Aorta (tissue), 5 donors: ENCODE measurements around the gene DBP. TPM values are rescaled to one million over a fixed set of nuclear protein-coding genes. Genes with fewer than 3 reads are reported as not detected.
"Not testable (repeated sequence)": the region's sequence is repeated elsewhere in the genome, so short reads cannot be mapped to it uniquely, and the experiment has no call there.

Experiments used
- ATAC-seq: fragments of 200-7000 bp; cut with Tn5 transposase; one replicate; pipeline ENCODE4 v1.9.1; 2022; ENCODE audit warnings: moderate library complexity; ENCODE audit not compliant: low FRiP score
- DNase-seq, 2 donors: peaks; one replicate each; pipeline ENCODE4 v3.0.0-alpha.2; 2020
- H3K27ac ChIP-seq, 2 donors: one replicate each; pipeline ENCODE4 v1.5.1; 2013; ENCODE audit warnings: low read length in 2 of 2, mild to moderate bottlenecking in 2 of 2, moderate library complexity in 2 of 2, control low read depth in 1 of 2, inconsistent platforms in 1 of 2, low read depth in 1 of 2
- H3K27me3 ChIP-seq, 2 donors: one replicate each; pipeline ENCODE4 v1.6.1; 2013; ENCODE audit warnings: control low read depth in 1 of 2, low read length in 1 of 2, mild to moderate bottlenecking in 1 of 2, moderate library complexity in 1 of 2; ENCODE audit not compliant: insufficient read depth in 2 of 2, control insufficient read depth in 1 of 2
- H3K36me3 ChIP-seq, 2 donors: one replicate each; pipeline ENCODE4 v1.6.1; 2013; ENCODE audit warnings: control low read depth in 1 of 2, low read length in 1 of 2, mild to moderate bottlenecking in 1 of 2; ENCODE audit not compliant: insufficient read depth in 2 of 2, control insufficient read depth in 1 of 2
- H3K4me1 ChIP-seq, 2 donors: one replicate each; pipeline ENCODE4 v1.6.1; 2013; ENCODE audit warnings: low read length in 2 of 2, control low read depth in 1 of 2, mild to moderate bottlenecking in 1 of 2, moderate library complexity in 1 of 2; ENCODE audit not compliant: insufficient read depth in 2 of 2, control insufficient read depth in 1 of 2
- H3K4me3 ChIP-seq, 2 donors: one replicate each; pipeline ENCODE4 v1.5.1; 2013; ENCODE audit warnings: low read length in 2 of 2, control low read depth in 1 of 2, mild to moderate bottlenecking in 1 of 2
- H3K9me3 ChIP-seq: one replicate; pipeline ENCODE4 v1.6.1; 2013; ENCODE audit warnings: mild to moderate bottlenecking, low read length; ENCODE audit not compliant: control insufficient read depth
- WGBS, 2 donors: extraction: QIAGEN DNeasy Blood & Tissue Kit; methylation state at CpG; one replicate each; pipeline ENCODE4 v1.1.7; 2013; 5-methylcytosine and 5-hydroxymethylcytosine counted together
- intact Hi-C, 2 donors: fragments of 100-400 bp; cut with DNase I; formaldehyde crosslinking; loops; one replicate each; pipeline versions ENCODE4 v1.14.2 to v1.15.0; 2022
- polyA plus RNA-seq, 2 donors: library from polyadenylated mRNA; stranded (reverse); fragments of 200-250 nt; gene quantifications; one replicate each; pipeline ENCODE4 v1.2.3, GENCODE V29; 2013
- total RNA-seq, 2 donors: library from RNA; stranded (reverse); fragmentation: NEBNext Ultra II Directional; extraction: Animal tissue kit (Norgen Biotek cat#: 25700); gene quantifications; one replicate each; pipeline ENCODE4 v1.2.1, GENCODE V29; 2021
- donor health status: healthy with polysubstance abuse.
- donor health status: Bipolar disorder and iron deficiency.
- donor health status: DM: no; HTN: no; CAD: no.
- donor health status: DM: no; HTN: no; CAD: no.
- donor health status: DM: yes; HTN: yes; CAD: no.

The DBP gene
- total and polyA plus RNA-seq, 4 donors = 1.5 to 10.7 (median 6.1) TPM

DNA sequence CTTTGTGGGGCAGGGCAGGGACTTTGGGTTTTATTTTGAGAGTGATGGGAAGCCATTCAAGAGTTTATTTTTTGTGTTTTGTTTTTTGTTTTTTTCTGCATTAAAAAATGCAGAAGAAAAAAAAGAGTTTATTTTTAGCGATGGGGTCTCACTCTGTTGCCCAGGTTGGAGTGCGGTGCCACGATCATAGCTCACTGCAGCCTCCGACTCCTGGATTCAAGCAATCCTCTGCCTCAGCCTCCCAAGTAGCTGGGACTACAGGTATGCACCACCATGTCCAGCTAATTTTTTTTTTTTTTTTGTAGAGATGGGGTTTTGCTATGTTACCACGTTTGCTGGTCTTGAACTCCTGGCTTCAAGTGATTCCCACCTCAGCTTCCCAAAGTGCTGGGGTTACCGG, 21.3 kb upstream of the DBP start:
- DNase-seq (no peak), ATAC-seq (no peak)
- Histone ChIP-seq H3K27ac (no peak overlapping the region), H3K9me3 (no peaks in the 10 kb centered on the region), H3K27me3 (no peaks in the 10 kb centered on the region), H3K4me3 (no peak overlapping the region), H3K36me3 (no peaks in the 10 kb centered on the region), H3K4me1 (no peaks in the 10 kb centered on the region)
- intact Hi-C loops = no loop called here
- 88 to 92% methylated on average over 6 of the region's 6 CpGs for WGBS, 2 donors

DNA sequence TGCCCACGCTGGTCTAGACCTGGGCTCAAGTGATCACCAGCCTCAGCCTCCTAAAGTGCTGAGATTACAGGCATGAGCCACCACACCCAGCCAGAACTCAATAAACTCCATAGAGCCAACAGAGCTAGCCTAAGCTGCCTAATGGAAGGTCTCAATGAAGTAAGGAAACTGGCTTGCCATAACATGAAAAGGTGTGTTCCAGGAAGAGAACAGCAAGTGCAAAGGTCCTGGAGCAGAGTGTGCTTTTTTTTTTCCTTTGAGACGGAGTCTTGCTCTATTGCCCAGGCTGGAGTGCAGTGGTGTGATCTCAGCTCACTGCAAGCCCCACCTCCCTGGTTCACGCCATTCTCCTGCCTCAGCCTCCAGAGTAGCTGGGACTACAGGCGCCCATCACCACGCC, 20.6 kb upstream of the DBP start:
- H3K9me3 ChIP-seq, H3K27me3 ChIP-seq, ATAC-seq, H3K4me3 ChIP-seq, H3K27ac ChIP-seq, H3K36me3 ChIP-seq, H3K4me1 ChIP-seq, DNase-seq, intact Hi-C loops: not testable (repeated sequence)
- 93 to 96% methylated on average over 5 of the region's 5 CpGs for WGBS, 2 donors

DNA sequence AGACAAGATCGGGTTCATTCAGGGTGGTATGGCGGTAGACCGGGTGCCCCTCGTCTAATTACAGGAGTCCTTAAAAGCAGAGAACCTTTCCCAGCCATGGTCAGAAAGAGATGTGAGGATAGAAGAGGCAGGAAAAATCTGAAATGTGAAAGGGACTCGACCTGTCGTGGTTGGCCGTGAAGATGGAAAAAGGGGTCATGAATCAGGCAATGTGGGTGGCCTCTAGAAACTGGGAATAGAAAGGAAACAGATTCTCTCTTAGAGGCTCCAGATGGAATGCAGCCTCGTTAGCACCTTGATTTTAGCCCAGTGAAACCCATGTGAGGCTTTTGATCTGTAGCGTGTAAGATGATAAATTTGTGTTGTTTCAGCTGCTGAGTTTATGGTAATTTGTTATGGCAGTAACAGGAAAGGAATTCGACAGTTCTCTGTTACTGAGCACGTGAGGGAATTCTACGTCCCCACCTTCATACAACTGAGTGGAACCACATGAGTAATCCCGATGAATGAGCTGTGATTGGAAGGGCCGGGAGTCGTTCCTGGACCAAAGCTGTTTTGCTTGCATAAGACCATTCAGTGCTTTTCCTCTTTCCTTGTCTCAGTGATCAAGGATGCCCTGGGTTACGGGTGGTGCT, 19.8 kb upstream of the DBP start:
- no peak for DNase-seq
- H3K36me3 ChIP-seq = no peaks in the 10 kb centered on the region
- intact Hi-C loops = no loop called here
- no peak overlapping the region for H3K27ac ChIP-seq
- H3K27me3 ChIP-seq = no peaks in the 10 kb centered on the region
- 36 to 38% methylated on average over 16 of the region's 16 CpGs for WGBS, 2 donors
- no peaks in the 10 kb centered on the region for H3K9me3 ChIP-seq
- H3K4me3 ChIP-seq = no peak overlapping the region
- no peak for ATAC-seq
- H3K4me1 ChIP-seq = no peaks in the 10 kb centered on the region

DNA sequence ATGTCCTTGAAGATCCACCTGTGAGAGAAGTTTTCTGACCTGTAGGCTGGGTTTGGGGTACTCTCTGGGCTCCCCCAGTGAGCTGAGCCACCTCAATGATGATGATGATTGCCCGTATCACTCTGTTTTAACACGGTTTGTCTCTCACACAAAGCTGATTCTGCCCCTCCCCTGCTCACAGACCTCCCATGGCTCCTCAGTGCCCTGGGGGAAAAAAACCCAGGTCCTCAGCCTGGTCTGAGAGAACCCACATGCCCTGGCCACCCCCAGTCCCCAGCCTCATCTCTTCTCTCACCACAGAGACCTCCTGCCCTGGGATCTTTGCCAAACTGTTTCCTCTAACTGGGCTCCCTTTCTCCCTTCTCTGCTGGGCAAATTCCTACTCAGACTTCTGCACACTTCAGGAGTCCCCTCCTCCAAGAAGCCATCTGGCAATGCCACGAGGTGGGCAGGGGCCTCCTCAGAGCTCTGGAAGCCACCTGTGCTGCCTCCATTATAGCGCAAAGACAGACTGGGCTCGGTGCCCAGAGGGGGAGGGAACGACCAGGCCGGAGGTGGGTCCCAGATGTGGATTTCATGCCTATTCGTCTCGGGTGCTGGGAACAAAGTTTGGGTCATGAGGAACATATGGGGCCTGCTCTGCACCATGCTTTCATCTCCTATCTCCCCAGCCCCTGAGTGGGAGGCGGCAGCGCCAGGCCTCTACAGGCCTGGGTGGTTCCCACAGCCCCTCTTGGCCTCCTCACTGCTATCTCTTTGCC, 17.3 kb upstream of the DBP start:
- intact Hi-C loops = no loop called here
- Histone ChIP-seq H3K36me3 (no peaks in the 10 kb centered on the region), H3K27ac (no peak overlapping the region), H3K27me3 (no peaks in the 10 kb centered on the region), H3K4me3 (no peak overlapping the region), H3K4me1 (no peaks in the 10 kb centered on the region), H3K9me3 (no peaks in the 10 kb centered on the region)
- WGBS, 2 donors = 36 to 42% methylated on average over 11 of the region's 11 CpGs
- DNase-seq (no peak), ATAC-seq (no peak)

DNA sequence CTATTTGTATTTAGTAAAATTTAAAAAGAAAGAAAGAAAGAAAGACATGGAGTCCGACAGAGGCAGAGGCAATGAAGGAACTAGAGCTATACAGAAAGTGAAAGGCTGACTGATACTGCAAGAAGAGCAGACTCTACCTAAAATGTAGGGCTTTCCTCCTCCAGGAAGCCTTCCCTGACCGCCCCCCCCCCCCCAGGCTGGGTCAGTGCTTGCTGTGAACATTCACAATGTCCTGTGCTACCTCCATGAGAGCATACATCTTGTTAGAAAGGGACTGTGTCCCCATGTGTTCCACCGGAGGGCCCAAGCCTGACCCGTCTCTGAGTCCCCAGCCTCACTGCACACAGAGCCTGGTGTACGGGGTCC, 14.5 kb upstream of the DBP start:
- H3K36me3 ChIP-seq = no peaks in the 10 kb centered on the region
- intact Hi-C loops = no loop called here
- DNase-seq (no peak), ATAC-seq (no peak)
- no peaks in the 10 kb centered on the region for H3K4me1 ChIP-seq
- no peaks in the 10 kb centered on the region for H3K27me3 ChIP-seq
- no peak overlapping the region for H3K4me3 ChIP-seq
- 65 to 90% methylated on average over 5 of the region's 5 CpGs for whole genome bisulfite sequencing, 2 donors
- no peaks in the 10 kb centered on the region for H3K9me3 ChIP-seq
- no peak overlapping the region for H3K27ac ChIP-seq

DNA sequence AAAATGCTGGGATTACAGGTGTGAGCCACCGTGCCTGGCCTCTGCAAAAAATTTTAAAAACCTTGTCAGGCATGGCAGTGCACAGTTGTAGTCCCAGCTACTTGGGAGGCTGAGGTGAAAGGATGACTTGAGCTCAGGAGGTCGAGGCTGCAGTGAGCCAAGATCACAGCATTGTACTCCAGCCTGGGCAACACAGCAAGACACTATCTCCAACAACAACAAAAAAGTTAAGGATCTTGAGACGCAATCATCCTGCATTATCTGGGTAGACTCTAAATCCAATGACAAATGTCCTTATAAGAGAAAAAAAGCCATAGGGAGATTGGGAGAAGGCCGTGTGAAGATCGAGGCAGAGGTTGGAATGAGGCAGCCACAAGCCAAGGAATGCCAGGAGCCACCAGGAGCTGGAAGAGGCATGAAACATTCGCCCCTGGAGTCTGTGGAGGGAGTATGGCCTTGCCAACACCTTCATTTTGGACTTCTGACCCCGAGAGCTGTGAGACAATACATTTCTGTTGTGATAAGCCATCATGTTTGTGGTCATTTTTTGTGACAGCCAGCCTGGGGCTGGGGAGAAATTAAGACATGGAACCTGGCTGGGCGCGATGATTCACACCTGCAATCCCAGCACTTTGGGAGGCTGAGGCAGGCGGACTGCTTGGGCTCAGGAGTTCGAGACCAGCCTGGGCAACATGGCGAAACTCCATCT, 13.9 kb upstream of the DBP start:
- DNase-seq = no peak
- Histone ChIP-seq H3K36me3 (no peaks in the 10 kb centered on the region), H3K9me3 (no peaks in the 10 kb centered on the region), H3K4me1 (no peaks in the 10 kb centered on the region), H3K27me3 (no peaks in the 10 kb centered on the region), H3K27ac (no peak overlapping the region), H3K4me3 (no peak overlapping the region)
- 87% methylated on average over 12 of the region's 12 CpGs for WGBS, 2 donors
- intact Hi-C loops = no loop called here
- no peak for ATAC-seq

DNA sequence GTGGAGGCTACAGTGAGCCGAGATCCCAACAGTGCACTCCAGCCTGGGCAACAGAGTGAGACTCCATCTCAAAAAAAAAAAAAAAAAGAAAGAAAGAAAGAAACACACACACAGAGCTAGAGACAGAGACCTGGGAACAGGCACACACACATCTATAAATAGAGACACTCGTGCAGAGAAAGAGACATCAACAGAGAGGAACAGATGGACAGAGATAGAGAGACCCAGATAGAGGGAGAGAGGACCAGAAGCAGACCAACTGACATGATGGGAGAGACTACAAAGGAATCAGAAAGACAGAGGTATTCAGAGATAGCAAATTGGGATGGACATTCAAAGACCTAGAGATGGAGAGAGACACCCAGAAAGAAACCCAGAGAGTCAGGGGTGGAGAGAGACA, 11.0 kb upstream of the DBP start:
- DNase-seq = no peak
- H3K27me3 ChIP-seq = no peaks in the 10 kb centered on the region
- WGBS, 2 donors = 70 to 72% methylated on average over 2 of the region's 2 CpGs
- no peak overlapping the region for H3K27ac ChIP-seq
- no peaks in the 10 kb centered on the region for H3K9me3 ChIP-seq
- ATAC-seq = no peak
- H3K4me3 ChIP-seq = no peak overlapping the region
- intact Hi-C loops = loop anchor here in 1 of 2 donors (5.0 to 10.0 kb wide), 3 partner anchors 69 to 327 kb away; partner anchors contain the start of gene MAMSTR
- H3K36me3 ChIP-seq = no peaks in the 10 kb centered on the region
- H3K4me1 ChIP-seq = peaks cover 0 to 3% of the 10 kb centered on the region in 2 donors

DNA sequence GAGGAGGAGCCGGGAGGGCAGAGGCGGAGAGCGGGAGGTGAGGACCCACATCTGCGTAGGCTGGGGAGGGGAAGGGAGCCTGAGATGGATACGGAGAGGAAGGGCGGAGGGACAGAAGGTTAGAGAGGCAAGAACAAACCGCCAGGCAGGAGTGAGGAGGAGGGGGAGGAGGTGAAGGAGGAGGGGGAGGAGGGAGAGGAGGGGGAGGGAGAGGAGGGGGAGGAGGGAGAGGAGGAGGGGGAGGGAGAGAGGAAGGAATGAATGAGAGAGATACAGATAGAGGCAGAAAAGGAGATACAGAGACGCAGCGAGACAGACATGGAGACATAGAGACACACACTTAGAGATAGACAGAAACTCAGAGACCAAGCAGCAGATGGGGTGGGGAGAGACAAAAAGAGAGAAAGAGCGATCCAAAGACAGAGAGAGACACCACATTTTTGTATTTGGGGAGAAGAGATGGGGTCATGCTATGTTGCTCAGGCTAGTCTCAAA, 9.6 kb upstream of the DBP start:
- DNase-seq = no peak
- H3K4me3 ChIP-seq = no peak overlapping the region

More for the DNA sequence above, 9.6 kb upstream of the DBP start:
- Histone ChIP-seq H3K27ac (no peak overlapping the region), H3K36me3 (no peaks in the 10 kb centered on the region), H3K4me1 (peaks cover 0 to 3% of the 10 kb centered on the region in 2 donors), H3K27me3 (no peaks in the 10 kb centered on the region), H3K9me3 (no peaks in the 10 kb centered on the region)
- WGBS, 2 donors = 12 to 25% methylated on average over 4 to 9 of the region's 10 CpGs
- intact Hi-C loops = loop anchor here in 1 of 2 donors (5.0 to 10.0 kb wide), 3 partner anchors 71 to 328 kb away; partner anchors contain the start of gene MAMSTR
- ATAC-seq = no peak
